ENCODE results near the gene UNC45A.
A peak's percentile ranks its signal among the peaks of the same experiment; 100 is the strongest.

- TF ChIP-seq CTCF (IDR thresholded peaks at IDR 0.05), result peak; percentile 94
- no peak for TF ChIP-seq EZH2 (IDR thresholded peaks at IDR 0.05; ENCODE audit: borderline replicate concordance, insufficient read depth, low read depth, low read length, poor library complexity, severe bottlenecking)
Measured at GRCh38 chr15:90956274-90957030, 21.4 kb downstream of the UNC45A start.
